ENCODE measurements around the gene ISCU. TPM values are rescaled to one million over a fixed set of nuclear protein-coding genes. Genes with fewer than 3 reads are reported as not detected.

ISCU gene
- total and polyA plus RNA-seq, 9 of the 15 experiments (the other 6 are each of a cell fraction or from before 2014, with no cell fraction given), result 15.9 to 92.5 (median 77.3) TPM

GRCh38 chr12:108570743-108571608, 8.6 kb downstream of the ISCU start:
- Histone ChIP-seq H4K20me1 (replicated peaks; ENCODE audit: control insufficient read depth, insufficient read depth, low read length) (no peaks in the 10 kb centered on the region), H3K36me3 (ENCODE audit: control insufficient read depth, insufficient read depth, low read length) (peaks cover 30% of the 10 kb centered on the region), H2AFZ (ENCODE audit: low read depth, low read length) (no peak overlapping the region), H3K4me3 (no peak overlapping the region), H3K27ac (ENCODE audit: extremely low read depth, low read depth, low read length) (no peak overlapping the region), H3K27me3 (ENCODE audit: control insufficient read depth in 2 of 2, insufficient read depth in 2 of 2, low read length in 2 of 2) (no peaks in the 10 kb centered on the region), H3K79me2 (ENCODE audit: control insufficient read depth, insufficient read depth, low read length) (no peaks in the 10 kb centered on the region), H3K9me3 (replicated peaks; ENCODE audit: control insufficient read depth, insufficient read depth, low read depth, low read length) (no peaks in the 10 kb centered on the region), H3K9ac (ENCODE audit: insufficient read depth in 1 of 2, low read depth in 2 of 2, low read length in 2 of 2) (no peak overlapping the region), H3K4me1 (replicated peaks in 1 of 2; ENCODE audit: control insufficient read depth in 2 of 2, insufficient read depth in 2 of 2, low read length in 2 of 2) (no peaks in the 10 kb centered on the region), H3K9me1 (ENCODE audit: control insufficient read depth, insufficient read depth, low read length) (no peaks in the 10 kb centered on the region), H3K4me2 (ENCODE audit: insufficient read depth, low read length) (no peak overlapping the region)
- CTCF ChIA-PET (ENCODE audit: low intra/inter-chr PET ratio), result interaction anchor here (0.5 to 1.1 kb wide), 3 partner anchors 47 to 523 kb away, joined by 3 to 8 read pairs (median 5); partner anchors contain the start of gene ALKBH2
- in situ Hi-C loops (cut with MboI), result no loop called here
- FAIRE-seq (no peak), ATAC-seq (peak; percentile 60), DNase-seq (ENCODE audit: extremely low read depth in 1 of 4, low spot score in 3 of 4) (peak in 1 of 4 experiments; percentile 27)
- WGBS (ENCODE audit: insufficient coverage, low coverage, missing lambda C conversion rate), result 27% methylated on average over 3 of the region's 3 CpGs
- intact Hi-C loops (cut with micrococcal nuclease), result no loop called here
- no peak for TF ChIP-seq HNRNPK (IDR thresholded peaks at IDR 0.05; ENCODE audit: low read depth, low read length, poor library complexity, severe bottlenecking)
- peak in 1 of 2 experiments; percentile 64; a peak in 3 of 4 replicates for TF ChIP-seq RAD21 (CRISPR knock-in tag; conservative IDR thresholded peaks at IDR 0.05 in 1 of 2, IDR thresholded peaks at IDR 0.05 in 1 of 2)
- TF ChIP-seq SMC3 (conservative IDR thresholded peaks at IDR 0.05; ENCODE audit: insufficient read depth, low read depth, low read length), result 0 out of 2 replicates have a peak, but pooled peaks have one; percentile 9
- TF ChIP-seq CTCF (IDR thresholded peaks at IDR 0.05 in 2 of 3, conservative IDR thresholded peaks at IDR 0.05 in 1 of 3; ENCODE audit: insufficient read depth in 2 of 3, low read depth in 1 of 3, low read length in 3 of 3), result peak; percentile 28 to 56 (median 43); a peak in 4 of 6 replicates
- TF ChIP-seq REST (IDR thresholded peaks at IDR 0.05; ENCODE audit: borderline replicate concordance), result peak; percentile 45; the same call in 1 of the 2 replicates
- no peak for TF ChIP-seq REST (CRISPR knock-in tag; IDR thresholded peaks at IDR 0.05; ENCODE audit: low read depth)
- BruUV-seq (replicated peaks), result no TSS peak
- POLR2A ChIA-PET, result interaction anchor here (1.2 to 2.7 kb wide), 2 partner anchors 10 to 121 kb away, joined by 3 to 15 read pairs; partner anchors contain the start of gene SART3
